Right lobe of liver (tissue), 6 donors: ENCODE results near the gene SEC22A. TPM values are rescaled to one million over a fixed set of nuclear protein-coding genes. Genes with fewer than 3 reads are reported as not detected.
A peak's percentile ranks its signal among the peaks of the same experiment; 100 is the strongest.

Source experiments
- ATAC-seq, 4 donors: fragments of 200-7000 bp; cut with Tn5 transposase; one replicate each; pipeline ENCODE4 v1.9.1; 2020; ENCODE audit warnings: mild to moderate bottlenecking in 4 of 4, moderate library complexity in 4 of 4
- DNase-seq, 3 donors: peaks; one replicate each; pipeline ENCODE4 v3.0.0-alpha.2; 2020
- H3K27ac ChIP-seq, 3 donors: fragments of 200-600 bp; one replicate each; pipeline ENCODE4 v1.8.0; 2022
- H3K27me3 ChIP-seq, 2 donors: fragments of 200-600 bp; one replicate each; pipeline ENCODE4 v1.8.0; 2022
- H3K36me3 ChIP-seq, 4 donors: fragments of 200-600 bp; sonication (generic) in 1 of 4; one replicate each; pipeline versions ENCODE4 v1.5.1 to v1.8.0; 2017 to 2022; ENCODE audit warnings: control low read depth in 1 of 4
- H3K4me1 ChIP-seq, 4 donors: fragments of 200-600 bp; sonication (generic) in 1 of 4; one replicate each; pipeline versions ENCODE4 v1.5.1 to v1.8.0; 2017 to 2022; ENCODE audit warnings: control low read depth in 1 of 4
- H3K4me3 ChIP-seq, 3 donors: fragments of 200-600 bp; one replicate each; pipeline ENCODE4 v1.8.0; 2022
- H3K9me3 ChIP-seq, 4 donors: fragments of 200-600 bp; sonication (generic) in 1 of 4; one replicate each; pipeline versions ENCODE4 v1.5.1 to v1.8.0; 2017 to 2022; ENCODE audit warnings: control low read depth in 1 of 4
- CTCF ChIP-seq, 4 donors: fragments of 200-600 bp in 3 of 4; fragments of 450-650 bp in 1 of 4; IDR thresholded peaks; one replicate each; pipeline versions ENCODE4 v1.5.1 to v1.8.0; 2016 to 2022; ENCODE audit warnings: antibody characterized with exemption in 4 of 4, mild to moderate bottlenecking in 2 of 4
- POLR2A ChIP-seq: fragments of 450-650 bp; IDR thresholded peaks from one replicate; pipeline ENCODE4 v1.6.1; 2017; ENCODE audit warnings: antibody characterized with exemption, mild to moderate bottlenecking
- WGBS: methylation state at CpG from one replicate; pipeline ENCODE4 v1.1.6; 2018; ENCODE audit warnings: low coverage, low lambda C conversion rate; ENCODE audit not compliant: insufficient coverage; ENCODE audit errors: missing lambda C conversion rate; 5-methylcytosine and 5-hydroxymethylcytosine counted together
- intact Hi-C, 2 donors: fragments of 100-400 bp; cut with DNase I; formaldehyde crosslinking; loops; one replicate each; pipeline versions ENCODE4 v1.11.2 to v1.14.1; 2022
- total RNA-seq, 6 experiments: library from RNA; depleted of rRNA in 2 of 6; stranded (reverse); fragments of >200 nt in 2 of 6; fragmentation: NEBNext Ultra II Directional in 3 of 6; extraction: Animal tissue kit (Norgen Biotek cat#: 25700) in 3 of 6; gene quantifications; one replicate each; pipeline versions ENCODE4 v1.1.0 to v1.2.4, GENCODE V29; 2016 to 2023
- donor health status: DM: no; HTN: yes; CAD: no.
- donor health status: DM: no; HTN: no; CAD: no.
- donor health status: DM: no; HTN: no; CAD: no.
- donor health status: DM: no; HTN: yes; CAD: no.
- donor health status: DM: no; HTN: yes; CAD: no.

SEC22A gene
- total RNA-seq, 6 experiments from 2014 or later: 7.5 to 24.9 (median 11.0) TPM

- peaks cover 0 to 6% (median 2%) of the 10 kb centered on the region in 4 donors for H3K4me1 ChIP-seq
- H3K9me3 ChIP-seq: no peaks in the 10 kb centered on the region
- no peaks in the 10 kb centered on the region for H3K27me3 ChIP-seq
- DNase-seq: no peak
- no peak overlapping the region for H3K27ac ChIP-seq
- no peaks in the 10 kb centered on the region for H3K36me3 ChIP-seq
- intact Hi-C loops: no loop called here
- TF ChIP-seq POLR2A (no peak), CTCF (IDR thresholded peaks at IDR 0.05) (no peak)
- WGBS: 79% methylated on average over 6 of the region's 6 CpGs
- no peak for ATAC-seq
- H3K4me3 ChIP-seq: no peak overlapping the region
These were observed 13.7 kb upstream of the SEC22A start for GRCh38 chr3:123188058-123188457.

- no peak for DNase-seq
- Histone ChIP-seq H3K27me3 (no peaks in the 10 kb centered on the region), H3K27ac (peak overlapping the region; percentile 7 to 46 (median 25)), H3K9me3 (no peaks in the 10 kb centered on the region), H3K4me3 (no peak overlapping the region), H3K4me1 (peaks cover 0 to 17% (median 4%) of the 10 kb centered on the region in 4 donors), H3K36me3 (no peaks in the 10 kb centered on the region)
- ATAC-seq: peak; percentile 79 to 93 (median 84)
- 21% methylated on average over 5 of the region's 5 CpGs for WGBS
- TF ChIP-seq POLR2A (no peak), CTCF (IDR thresholded peaks at IDR 0.05) (no peak)
- intact Hi-C loops: no loop called here
These were observed 8.2 kb upstream of the SEC22A start for GRCh38 chr3:123193448-123194101.

- ATAC-seq: no peak
- Histone ChIP-seq H3K4me1 (peaks cover 0 to 17% (median 4%) of the 10 kb centered on the region in 4 donors), H3K27me3 (no peaks in the 10 kb centered on the region), H3K9me3 (no peaks in the 10 kb centered on the region), H3K27ac (peak overlapping the region in 1 of 3 donors; percentile 46), H3K36me3 (no peaks in the 10 kb centered on the region), H3K4me3 (no peak overlapping the region)
- 61% methylated on average over 6 of the region's 10 CpGs for WGBS
- TF ChIP-seq POLR2A: no peak
- peak in 1 of 4 donors; percentile 12 for TF ChIP-seq CTCF (IDR thresholded peaks at IDR 0.05)
- intact Hi-C loops: no loop called here
- DNase-seq: no peak
These were observed 7.2 kb upstream of the SEC22A start for GRCh38 chr3:123194552-123194951.

GRCh38 chr3:123198372-123198771 is 3.4 kb upstream of the SEC22A start:
- Histone ChIP-seq H3K36me3 (no peaks in the 10 kb centered on the region), H3K4me1 (peaks cover 0 to 20% (median under 1%) of the 10 kb centered on the region in 4 donors), H3K27ac (no peak overlapping the region), H3K9me3 (no peaks in the 10 kb centered on the region), H3K27me3 (no peaks in the 10 kb centered on the region), H3K4me3 (no peak overlapping the region)
- ATAC-seq (no peak), DNase-seq (no peak)
- TF ChIP-seq CTCF (IDR thresholded peaks at IDR 0.05): no peak
- no peak for TF ChIP-seq POLR2A
- intact Hi-C loops: no loop called here
- 92% methylated on average over 1 of the region's 1 CpG for WGBS
